Stimulated activated CD4-positive, alpha-beta T cell treated with anti-CD3 and anti-CD28 coated beads, Interleukin-12 subunit alpha, Interleukin-12 subunit beta, amount 100 ng/mL, for 24 hours (primary cell): Measurements from ENCODE around the gene C9orf43.

Experiments
- DNase-seq, 2 experiments: peaks; one replicate each; pipeline ENCODE4 v3.0.0-alpha.2; 2020; ENCODE audit warnings: low read depth in 2 of 2

Gene C9orf43

DNA sequence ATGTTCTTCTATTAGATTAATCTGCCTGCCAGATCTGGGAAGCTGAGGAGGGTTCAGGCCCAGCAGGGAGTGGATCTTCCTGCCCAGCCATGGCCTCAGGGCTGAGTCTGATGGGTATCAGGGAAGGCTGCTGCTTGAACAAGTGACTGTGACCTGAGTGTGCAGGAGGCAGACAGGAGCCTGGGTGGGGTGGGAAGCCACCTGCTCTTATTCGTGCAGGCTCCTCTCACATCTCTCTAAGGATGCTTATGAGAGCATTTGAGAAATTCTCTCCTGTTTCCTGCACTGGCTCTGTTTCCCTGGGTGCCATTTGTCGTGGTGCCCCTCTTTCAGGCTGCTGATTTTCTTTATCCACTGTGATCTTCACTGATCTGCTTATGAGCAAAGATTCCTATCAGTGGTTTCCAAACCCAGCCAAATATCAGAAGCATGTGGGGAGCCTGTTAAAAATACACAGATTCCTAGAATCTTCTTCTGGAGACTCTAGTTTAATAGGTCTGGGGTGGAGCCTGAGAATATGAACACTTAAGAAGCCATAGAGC is 55.1 kb downstream of the C9orf43 start:
- no peak for DNase-seq

DNA sequence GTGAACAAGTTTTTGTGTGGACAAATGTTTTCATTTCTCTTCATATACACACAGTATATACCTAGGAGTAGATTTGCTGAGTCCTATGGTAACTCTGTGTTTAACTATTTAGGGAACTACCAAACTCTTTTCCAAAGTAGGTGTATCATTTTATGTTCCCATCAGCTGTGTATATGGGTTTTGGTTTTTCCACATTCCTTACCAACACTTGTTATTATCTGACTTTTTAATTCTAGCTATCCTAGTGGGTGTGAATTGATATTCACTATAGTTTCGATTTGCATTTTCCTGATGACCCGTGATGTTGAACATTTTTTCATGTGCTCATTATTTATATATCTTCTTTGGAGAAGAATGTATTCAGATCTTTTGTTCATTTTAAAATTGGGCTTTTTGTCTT is 56.6 kb downstream of the C9orf43 start:
- DNase-seq, result no peak

DNA sequence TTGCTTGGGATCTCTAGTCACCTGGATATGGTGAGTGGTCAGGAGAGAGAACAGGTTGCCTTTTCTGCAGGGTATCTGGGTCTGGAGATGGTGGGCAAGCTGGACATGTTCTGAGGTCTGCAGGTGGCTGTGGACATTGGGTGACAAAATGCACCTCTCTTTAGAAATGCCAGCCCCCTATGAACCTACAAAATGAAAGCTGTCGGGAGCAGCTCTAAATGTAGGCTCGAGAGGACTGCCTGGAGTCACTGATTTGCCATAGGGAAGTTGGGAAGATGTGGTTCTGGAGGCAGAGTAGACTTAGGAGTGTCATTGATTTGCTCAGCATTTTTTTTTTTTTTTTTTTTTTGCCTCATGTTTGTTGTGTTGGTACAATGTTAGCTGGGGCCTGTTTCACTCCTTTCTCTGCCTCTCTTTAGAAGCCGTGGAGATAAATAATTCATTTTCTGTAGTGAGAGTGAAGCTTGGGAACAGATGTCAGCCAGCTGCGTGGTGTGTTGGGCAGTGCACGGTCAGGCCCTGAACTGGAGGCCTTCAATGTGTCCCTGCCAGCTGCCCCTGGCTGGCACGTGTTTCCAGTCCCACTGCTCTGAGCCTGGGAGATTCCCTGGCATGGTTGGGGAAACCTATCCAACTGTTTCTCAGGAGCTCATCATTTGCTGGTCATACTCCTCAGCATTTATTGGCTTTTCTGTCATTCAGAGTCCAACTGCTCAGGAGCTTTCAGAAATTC is 58.3 kb downstream of the C9orf43 start:
- no peak for DNase-seq

DNA sequence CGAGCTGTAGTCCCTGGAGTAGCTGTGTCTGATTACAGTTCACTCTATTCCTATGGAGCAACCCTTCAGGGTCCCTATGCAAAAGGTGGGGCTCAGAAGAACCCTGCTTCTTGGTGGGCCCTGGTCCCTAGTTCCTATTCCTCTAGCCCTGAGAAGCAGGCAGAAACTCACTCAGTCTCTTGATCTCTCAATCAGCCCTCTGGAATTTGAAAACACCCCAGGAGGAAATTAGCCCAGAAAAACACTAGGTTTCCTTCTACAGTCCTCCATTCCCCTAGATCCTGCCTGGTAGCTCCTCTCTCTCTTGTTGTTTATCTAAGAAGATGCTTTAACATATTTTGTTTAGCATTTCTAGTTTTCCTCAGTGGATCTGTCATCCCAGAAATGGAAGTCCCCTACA is 60.6 kb downstream of the C9orf43 start:
- no peak for DNase-seq

DNA sequence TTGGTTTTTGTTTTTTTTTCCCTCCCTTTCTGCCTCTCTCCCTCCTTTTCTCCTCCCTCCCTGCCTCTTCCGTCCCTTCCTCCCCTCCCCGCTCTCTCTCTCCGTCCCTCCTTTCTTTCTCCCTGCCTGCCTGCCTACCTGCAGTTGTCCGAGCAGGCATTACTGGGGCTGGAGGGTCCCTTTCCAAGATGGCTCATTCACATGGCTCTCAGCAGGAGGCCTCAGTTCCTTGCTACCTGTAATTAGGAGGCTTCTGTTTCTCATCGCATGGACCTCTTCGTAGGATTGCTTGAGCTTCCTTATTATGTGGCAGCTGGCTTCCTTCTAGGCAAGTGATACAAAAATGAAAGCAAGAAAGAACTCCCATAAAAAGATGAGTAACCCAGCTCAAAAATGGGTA is 61.0 kb downstream of the C9orf43 start:
- DNase-seq, result no peak

DNA sequence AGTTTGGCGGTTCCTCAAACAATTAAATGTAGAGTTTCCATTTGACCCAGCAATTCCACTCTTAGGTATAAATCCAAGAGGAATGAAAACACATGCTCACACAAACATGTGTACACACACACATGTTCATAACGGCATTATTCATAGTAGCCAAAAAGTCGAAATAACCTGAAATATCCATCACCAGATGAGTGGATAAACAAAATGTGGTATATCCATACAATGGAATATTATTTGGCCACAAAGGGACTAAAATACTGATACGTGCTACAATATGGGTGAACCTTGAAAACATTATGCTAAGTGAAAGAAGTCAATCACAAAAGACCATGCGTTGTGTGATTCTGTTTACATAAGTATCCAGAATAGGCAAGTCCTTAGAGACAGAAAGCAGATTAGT is 61.7 kb downstream of the C9orf43 start:
- no peak for DNase-seq

DNA sequence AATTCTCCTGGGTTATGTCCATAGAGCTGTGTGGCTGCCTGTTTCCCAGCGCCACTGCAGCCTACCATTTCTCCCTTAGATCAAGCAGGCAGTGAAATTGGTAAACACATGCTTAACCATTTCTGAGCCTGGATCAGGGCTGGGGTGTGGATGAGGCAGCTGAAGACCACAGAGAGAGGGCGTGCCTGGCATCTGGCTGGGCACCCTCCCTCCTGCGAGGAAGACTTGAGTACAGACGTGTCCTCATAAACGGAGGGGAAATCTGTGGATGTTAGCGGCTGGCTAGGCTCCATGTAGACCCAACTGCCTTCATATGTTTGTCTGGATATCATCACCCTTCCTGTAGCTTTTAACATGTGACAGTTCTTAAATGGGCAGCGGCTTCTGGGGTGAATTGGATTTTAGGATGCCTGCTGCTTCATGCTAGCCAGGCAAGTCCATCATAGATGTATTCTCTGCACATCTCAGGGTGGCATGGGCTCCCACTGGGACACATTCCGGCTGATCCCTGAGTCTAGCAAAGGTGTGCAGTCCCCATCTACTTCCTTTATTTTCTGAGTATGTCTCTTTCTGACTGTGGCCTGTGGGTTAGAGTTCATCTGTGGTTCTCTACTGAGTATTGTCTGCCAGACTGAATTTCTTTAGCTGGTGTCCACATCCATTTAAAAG is 63.9 kb downstream of the C9orf43 start:
- no peak for DNase-seq

DNA sequence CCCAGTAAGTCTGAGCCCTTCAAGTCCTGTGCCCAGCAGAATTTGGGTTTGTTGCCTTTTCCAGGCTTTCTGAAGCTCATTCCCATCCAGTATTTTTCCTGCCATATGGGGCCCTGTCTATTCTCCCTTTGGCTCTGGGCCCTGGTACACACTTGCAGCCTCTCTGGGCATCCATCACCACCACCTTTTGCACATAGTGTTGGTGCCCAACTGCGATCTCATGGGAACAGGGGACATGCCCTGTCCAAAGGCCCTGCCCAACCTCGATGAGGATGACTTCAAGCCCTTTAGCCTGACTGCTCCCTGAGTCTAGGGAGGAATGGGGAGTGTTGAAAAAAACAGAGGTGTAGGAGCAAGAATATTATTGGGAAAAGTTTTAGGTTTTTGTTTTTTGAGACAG is 64.5 kb downstream of the C9orf43 start:
- no peak for DNase-seq

DNA sequence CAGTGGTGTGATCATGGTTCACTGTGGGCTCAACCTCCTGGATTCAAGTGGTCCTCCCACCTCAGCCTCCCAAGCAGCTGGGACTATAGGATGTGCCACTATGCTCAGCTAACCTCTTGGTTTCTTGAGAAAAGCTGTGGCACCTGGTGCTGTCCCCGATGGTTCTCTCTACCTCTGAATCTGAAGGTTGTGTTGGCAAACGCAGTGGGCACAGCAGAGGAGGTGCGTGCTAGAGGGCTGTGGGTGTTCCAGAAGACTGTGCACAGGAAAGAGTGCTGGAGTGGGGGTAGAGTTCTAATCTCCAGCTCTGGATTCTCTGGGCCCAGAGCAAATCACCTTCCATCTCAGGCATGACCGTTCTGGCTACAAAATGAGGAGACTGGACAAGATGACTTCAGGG is 65.4 kb downstream of the C9orf43 start:
- no peak for DNase-seq

DNA sequence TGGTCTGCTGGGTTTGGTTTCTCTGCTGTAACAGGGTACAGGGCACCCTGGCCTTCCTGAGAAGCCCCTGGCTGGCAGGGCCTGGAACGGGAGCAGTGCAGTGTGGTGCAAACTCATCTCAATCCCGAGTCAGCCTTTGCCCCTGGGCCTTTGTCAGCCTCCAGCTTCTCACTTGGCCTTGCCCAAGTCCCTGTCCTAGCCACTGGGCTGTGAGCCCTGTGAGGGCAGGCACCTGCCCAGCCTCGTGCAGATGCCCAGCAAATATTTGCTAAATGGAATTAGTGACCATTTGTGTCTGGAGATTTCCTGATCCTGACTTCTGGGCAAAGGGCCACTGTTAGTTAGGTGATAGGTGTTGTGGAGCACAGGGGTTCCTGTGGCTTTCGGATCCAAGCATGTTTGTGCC is 66.0 kb downstream of the C9orf43 start:
- DNase-seq, result no peak

DNA sequence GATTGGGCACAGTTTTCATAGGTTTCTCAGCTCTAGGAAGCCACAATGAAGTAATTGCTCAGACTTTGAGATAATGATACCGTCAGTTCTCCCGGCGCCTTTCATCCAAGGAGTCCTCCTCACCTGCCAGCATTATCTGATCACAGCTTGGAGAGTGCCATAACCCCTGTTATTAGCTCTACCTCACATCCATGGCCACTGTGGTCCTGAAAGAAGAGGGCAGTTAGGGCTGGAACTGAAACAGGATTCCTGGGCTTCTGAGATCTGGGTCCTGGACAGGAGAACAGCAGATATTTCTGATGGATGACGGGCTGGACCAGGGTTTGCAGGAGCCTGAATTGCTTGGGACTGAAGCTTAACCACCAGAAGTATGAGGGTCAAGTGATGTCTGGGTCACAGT is 66.5 kb downstream of the C9orf43 start:
- DNase-seq, result no peak

DNA sequence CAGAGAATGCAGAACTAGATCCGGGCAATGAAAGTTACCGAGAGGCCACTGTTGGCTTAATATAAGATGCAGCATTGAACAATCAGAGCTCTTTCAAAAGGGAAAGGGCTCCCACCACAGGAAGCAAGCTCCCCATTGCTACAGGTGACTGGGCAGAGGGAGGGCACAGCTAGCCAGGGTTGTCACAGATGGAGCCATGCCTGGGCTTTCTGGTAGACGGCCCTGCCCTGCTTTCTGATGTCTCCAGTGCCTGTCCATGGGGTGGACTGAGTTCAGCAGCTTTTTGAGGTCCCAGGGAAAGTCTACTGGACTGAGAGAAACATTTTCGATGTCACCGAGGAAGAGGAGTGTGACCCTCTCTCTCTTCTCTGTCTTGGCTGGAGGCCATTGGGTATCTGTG is 67.1 kb downstream of the C9orf43 start:
- DNase-seq, result no peak

DNA sequence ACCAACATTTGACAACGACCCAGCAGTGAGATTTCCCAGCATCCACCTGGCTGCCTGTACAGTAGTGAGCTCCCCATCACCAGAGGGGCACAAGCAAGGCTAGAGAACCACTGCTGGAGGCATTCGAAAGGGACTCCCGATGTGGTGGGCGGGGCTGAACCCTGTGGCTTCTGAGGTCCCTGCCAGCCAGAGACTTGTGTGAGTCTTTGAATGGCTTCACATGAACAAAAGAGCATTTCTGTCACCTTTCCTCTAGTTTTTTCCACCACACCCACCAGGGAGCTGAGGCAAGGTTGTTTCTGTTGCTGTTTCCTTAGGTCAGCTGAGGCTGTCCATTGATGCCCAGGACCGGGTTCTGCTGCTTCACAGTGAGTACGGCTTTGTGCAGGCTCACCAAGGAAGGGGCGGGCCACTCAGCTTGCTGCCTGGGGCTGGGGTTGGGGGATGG is 68.7 kb downstream of the C9orf43 start:
- DNase-seq, result peak in 1 of 2 experiments; percentile 4
